IPS-18c (cell line): ENCODE measurements around the gene NIN.
"Not testable (repeated sequence)": the region's sequence is repeated elsewhere in the genome, so short reads cannot be mapped to it uniquely, and the experiment has no call there.

Source experiments
- H3K4me3 ChIP-seq: 2 replicates; pipeline ENCODE4 v1.7.0; 2013; ENCODE audit warnings: low read depth, mild to moderate bottlenecking, low read length, moderate library complexity; ENCODE audit not compliant: insufficient read depth
- H3K9me3 ChIP-seq: one replicate; pipeline ENCODE4 v1.6.1; 2013; ENCODE audit warnings: mild to moderate bottlenecking, low read length, moderate library complexity; ENCODE audit not compliant: control insufficient read depth, insufficient read depth

The NIN gene

GRCh38 chr14:50726372-50727107 is 104.4 kb downstream of the NIN start:
- no peaks in the 10 kb centered on the region for H3K9me3 ChIP-seq
- H3K4me3 ChIP-seq: no peak overlapping the region

GRCh38 chr14:50725761-50726160 is 105.2 kb downstream of the NIN start:
- H3K9me3 ChIP-seq: no peaks in the 10 kb centered on the region
- H3K4me3 ChIP-seq: no peak overlapping the region

- Histone ChIP-seq H3K9me3 (no peaks in the 10 kb centered on the region), H3K4me3 (no peak overlapping the region)
These were observed 110.8 kb downstream of the NIN start for GRCh38 chr14:50719911-50720759.

- no peaks in the 10 kb centered on the region for H3K9me3 ChIP-seq
These were observed 112.0 kb downstream of the NIN start for GRCh38 chr14:50718949-50719348.

GRCh38 chr14:50717811-50718210 is 113.2 kb downstream of the NIN start:
- Histone ChIP-seq H3K4me3 (no peak overlapping the region), H3K9me3 (no peaks in the 10 kb centered on the region)

More at GRCh38 chr14:50718949-50719348, 112.0 kb downstream of the NIN start:
- H3K4me3 ChIP-seq: no peak overlapping the region

- Histone ChIP-seq H3K4me3 (no peak overlapping the region), H3K9me3 (no peaks in the 10 kb centered on the region)
These were observed 116.4 kb downstream of the NIN start for GRCh38 chr14:50714450-50715073.

- Histone ChIP-seq H3K9me3 (no peaks in the 10 kb centered on the region), H3K4me3 (no peak overlapping the region)
These were observed 119.9 kb downstream of the NIN start for GRCh38 chr14:50711043-50711442.

GRCh38 chr14:50705026-50705593 is 125.9 kb downstream of the NIN start:
- Histone ChIP-seq H3K4me3 (no peak overlapping the region), H3K9me3 (peaks cover 3% of the 10 kb centered on the region)

GRCh38 chr14:50704454-50705010 is 126.4 kb downstream of the NIN start:
- Histone ChIP-seq H3K9me3 (peaks cover 3% of the 10 kb centered on the region), H3K4me3 (no peak overlapping the region)

GRCh38 chr14:50697659-50698290 is 133.2 kb downstream of the NIN start:
- no peak overlapping the region for H3K4me3 ChIP-seq
- peaks cover 8% of the 10 kb centered on the region for H3K9me3 ChIP-seq

GRCh38 chr14:50694260-50694659 is 136.7 kb downstream of the NIN start:
- not testable (repeated sequence) for H3K4me3 ChIP-seq, H3K9me3 ChIP-seq

- H3K4me3 ChIP-seq: no peak overlapping the region
- H3K9me3 ChIP-seq: peaks cover 3% of the 10 kb centered on the region
These were observed 142.1 kb downstream of the NIN start for GRCh38 chr14:50688875-50689274.

GRCh38 chr14:50679674-50680073 is 151.3 kb downstream of the NIN start:
- Histone ChIP-seq H3K4me3 (no peak overlapping the region), H3K9me3 (no peaks in the 10 kb centered on the region)

- no peaks in the 10 kb centered on the region for H3K9me3 ChIP-seq
- H3K4me3 ChIP-seq: no peak overlapping the region
These were observed 152.8 kb downstream of the NIN start for GRCh38 chr14:50678163-50678562.

- H3K9me3 ChIP-seq: no peaks in the 10 kb centered on the region
- no peak overlapping the region for H3K4me3 ChIP-seq
These were observed 153.4 kb downstream of the NIN start for GRCh38 chr14:50677527-50678063.

- no peak overlapping the region for H3K4me3 ChIP-seq
- no peaks in the 10 kb centered on the region for H3K9me3 ChIP-seq
These were observed 154.0 kb downstream of the NIN start for GRCh38 chr14:50676814-50677516.
